Osteocyte (in vitro differentiated cells): ENCODE data around the gene DHX32. TPM values are rescaled to one million over a fixed set of nuclear protein-coding genes. Genes with fewer than 3 reads are reported as not detected.

Experiments
- DNase-seq: peaks from one replicate; pipeline ENCODE4 v3.0.0; 2021; ENCODE audit warnings: mixed read lengths; ENCODE audit not compliant: unreplicated experiment; ENCODE audit errors: extremely low spot score
- H3K27ac Mint-ChIP-seq: one replicate; pipeline ENCODE4 v1.8.0; 2021; ENCODE audit warnings: mild to moderate bottlenecking, mixed read lengths; ENCODE audit not compliant: unreplicated experiment
- H3K27me3 Mint-ChIP-seq: one replicate; pipeline ENCODE4 v1.8.0; 2021; ENCODE audit warnings: mixed read lengths; ENCODE audit not compliant: unreplicated experiment
- H3K36me3 Mint-ChIP-seq: one replicate; pipeline ENCODE4 v1.8.0; 2021; ENCODE audit warnings: mixed read lengths; ENCODE audit not compliant: unreplicated experiment
- H3K4me1 Mint-ChIP-seq: one replicate; pipeline ENCODE4 v1.8.0; 2021; ENCODE audit warnings: mixed read lengths; ENCODE audit not compliant: unreplicated experiment
- H3K4me3 Mint-ChIP-seq: one replicate; pipeline ENCODE4 v1.8.0; 2021; ENCODE audit warnings: mild to moderate bottlenecking, moderate library complexity, mixed read lengths; ENCODE audit not compliant: unreplicated experiment
- H3K9me3 Mint-ChIP-seq: one replicate; pipeline ENCODE4 v1.8.0; 2021; ENCODE audit warnings: mixed read lengths; ENCODE audit not compliant: unreplicated experiment
- CTCF ChIP-seq: fragments of 200-600 bp; sonication (generic); IDR thresholded peaks from 2 replicates; pipeline ENCODE4 v1.5.0; 2021; ENCODE audit warnings: antibody characterized with exemption, mild to moderate bottlenecking, moderate library complexity
- total RNA-seq: library from RNA; stranded (reverse); gene quantifications from 2 replicates; pipeline ENCODE4 v1.2.1, GENCODE V29; 2021

The DHX32 gene
- total RNA-seq, 1 donor from 2014 or later, result 30.8 TPM

- TF ChIP-seq CTCF, result no peak
- Mint-ChIP-seq H3K9me3 (peaks cover 10% of the 10 kb centered on the region), H3K27me3 (no peaks in the 10 kb centered on the region), H3K36me3 (peaks cover 28% of the 10 kb centered on the region), H3K4me3 (no peak overlapping the region), H3K4me1 (peaks cover 9% of the 10 kb centered on the region), H3K27ac (no peak overlapping the region)
- DNase-seq, result no peak
Measured at GRCh38 chr10:125880719-125881118, 373 bp downstream of the DHX32 start.

- no peak for DNase-seq
- H3K9me3 Mint-ChIP-seq, result peaks cover 14% of the 10 kb centered on the region
- no peak overlapping the region for H3K27ac Mint-ChIP-seq
- peaks cover 9% of the 10 kb centered on the region for H3K4me1 Mint-ChIP-seq
- no peak overlapping the region for H3K4me3 Mint-ChIP-seq
- peaks cover 41% of the 10 kb centered on the region for H3K36me3 Mint-ChIP-seq
- no peak for TF ChIP-seq CTCF
- no peaks in the 10 kb centered on the region for H3K27me3 Mint-ChIP-seq
Measured at GRCh38 chr10:125878957-125879835, 1.9 kb downstream of the DHX32 start.

- H3K4me1 Mint-ChIP-seq, result no peaks in the 10 kb centered on the region
- peaks cover 11% of the 10 kb centered on the region for H3K9me3 Mint-ChIP-seq
- no peak for DNase-seq
- H3K36me3 Mint-ChIP-seq, result peaks cover 26% of the 10 kb centered on the region
- no peak overlapping the region for H3K4me3 Mint-ChIP-seq
- no peaks in the 10 kb centered on the region for H3K27me3 Mint-ChIP-seq
- no peak for TF ChIP-seq CTCF
- no peak overlapping the region for H3K27ac Mint-ChIP-seq
Measured at GRCh38 chr10:125871338-125871737, 9.8 kb downstream of the DHX32 start.

GRCh38 chr10:125868372-125868975 lies 12.6 kb downstream of the DHX32 start:
- peak; percentile 79 for TF ChIP-seq CTCF
- DNase-seq, result no peak
- H3K27ac Mint-ChIP-seq, result no peak overlapping the region
- H3K27me3 Mint-ChIP-seq, result no peaks in the 10 kb centered on the region
- no peaks in the 10 kb centered on the region for H3K9me3 Mint-ChIP-seq
- no peak overlapping the region for H3K4me3 Mint-ChIP-seq
- H3K4me1 Mint-ChIP-seq, result no peaks in the 10 kb centered on the region
- peaks cover 14% of the 10 kb centered on the region for H3K36me3 Mint-ChIP-seq

- Mint-ChIP-seq H3K27ac (no peak overlapping the region), H3K36me3 (peaks cover 12% of the 10 kb centered on the region), H3K4me1 (no peaks in the 10 kb centered on the region), H3K27me3 (no peaks in the 10 kb centered on the region), H3K9me3 (no peaks in the 10 kb centered on the region), H3K4me3 (no peak overlapping the region)
- no peak for TF ChIP-seq CTCF
- DNase-seq, result no peak
Measured at GRCh38 chr10:125866421-125867029, 14.6 kb downstream of the DHX32 start.
